Measurements from ENCODE around the gene TMEM161A. TPM values are rescaled to one million over a fixed set of nuclear protein-coding genes. Genes with fewer than 3 reads are reported as not detected.
"Not testable (repeated sequence)": the region's sequence is repeated elsewhere in the genome, so short reads cannot be mapped to it uniquely, and the experiment has no call there.

TMEM161A gene
- total RNA-seq, 1 donor from 2014 or later, result 25.3 TPM

DNA sequence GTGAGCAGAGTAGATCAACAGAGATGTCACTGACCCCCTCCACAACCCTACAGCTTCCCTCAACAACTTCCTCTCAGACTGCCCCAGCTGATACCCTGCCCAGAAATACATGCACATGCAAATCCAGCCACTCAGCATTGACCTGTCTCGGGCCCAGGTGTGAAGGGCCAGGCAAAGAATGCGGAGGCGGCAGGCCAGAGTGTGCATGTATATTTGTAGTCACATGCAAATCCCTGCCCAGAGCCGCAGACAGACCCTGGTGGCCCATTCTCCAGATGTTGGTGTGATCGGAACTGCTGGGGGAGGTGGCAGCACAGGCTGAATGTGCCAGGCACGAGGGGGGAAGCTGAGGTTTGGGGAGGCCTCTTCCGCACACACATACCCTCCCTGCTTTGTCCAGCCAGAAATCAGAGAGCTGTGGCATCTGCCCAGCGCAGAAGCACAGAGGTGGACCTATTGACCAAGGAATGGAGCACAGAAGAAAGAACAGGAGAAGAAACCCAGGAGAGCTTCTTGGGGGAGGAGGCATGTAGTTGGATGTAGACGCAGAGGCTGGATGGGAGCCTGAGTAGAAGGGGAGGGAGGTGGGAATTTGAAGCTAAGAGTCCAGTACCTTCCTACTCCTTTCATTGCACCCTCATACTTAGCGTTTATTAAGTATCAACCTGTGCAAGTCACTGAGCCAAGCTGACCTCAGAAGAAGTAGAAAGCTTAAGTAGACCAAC lies 17.4 kb upstream of the TMEM161A start:
- no peak for DNase-seq (ENCODE audit: low read depth)

GRCh38 chr19:19154768-19155494 lies 16.7 kb upstream of the TMEM161A start:
- no peak for DNase-seq (ENCODE audit: low read depth)

DNA sequence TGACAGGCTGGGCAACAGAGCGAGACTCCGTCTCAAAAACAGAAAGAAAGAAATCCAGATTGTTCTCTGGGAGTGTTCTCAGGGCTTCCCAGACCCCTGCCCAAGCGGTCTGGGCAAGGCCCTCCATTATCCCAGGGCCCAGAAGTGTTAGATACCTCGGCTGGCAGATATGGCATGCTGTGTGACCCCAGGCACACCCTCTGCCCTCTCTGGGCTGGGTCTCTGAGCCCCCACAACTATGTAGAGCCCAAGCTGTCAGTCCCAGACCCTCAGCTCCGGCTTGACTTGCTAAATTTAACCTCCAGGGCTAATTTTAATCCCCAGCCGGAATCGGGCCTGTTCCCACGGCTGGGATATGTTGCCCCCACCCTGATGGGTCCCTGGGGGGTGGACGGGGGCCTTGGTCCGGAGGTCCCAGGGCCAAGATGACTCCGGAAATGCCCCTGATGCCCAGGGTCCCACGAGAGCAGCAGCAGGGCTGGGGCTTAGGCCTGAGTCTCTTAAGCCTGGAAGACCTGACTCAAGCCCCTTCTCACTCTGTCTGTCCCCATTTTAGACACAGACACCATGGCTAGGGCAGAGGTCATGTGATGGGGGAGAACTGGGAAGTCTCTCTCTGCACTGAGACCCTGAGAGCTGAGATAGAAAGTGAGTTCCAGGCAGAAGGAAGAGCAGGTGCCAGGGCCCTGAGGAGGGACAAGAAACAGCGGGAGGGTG lies 14.5 kb upstream of the TMEM161A start:
- no peak for DNase-seq (ENCODE audit: low read depth)

- no peak for DNase-seq (ENCODE audit: low read depth)
Observed at GRCh38 chr19:19151418-19151817, 13.1 kb upstream of the TMEM161A start.

DNA sequence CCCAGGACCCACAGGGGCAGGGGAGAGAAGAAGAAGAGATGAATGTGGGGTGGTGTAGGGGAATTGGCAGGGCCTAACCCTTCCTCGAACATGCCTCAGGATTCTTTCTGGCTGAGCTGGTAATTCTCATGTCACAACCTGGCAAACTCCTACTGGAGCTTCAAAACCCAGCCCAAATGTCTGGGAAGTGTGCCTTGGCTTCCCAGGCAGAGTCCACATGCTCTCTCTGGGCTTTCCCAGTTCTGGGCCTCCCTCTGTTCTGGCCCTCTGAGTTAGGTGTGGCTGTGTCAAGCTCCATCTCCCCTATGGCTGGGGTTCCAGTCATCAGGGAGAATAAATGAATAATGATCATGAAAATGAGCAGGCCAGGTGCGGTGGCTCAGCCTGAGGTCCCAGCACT lies 11.2 kb upstream of the TMEM161A start:
- no peak for DNase-seq (ENCODE audit: low read depth)

DNA sequence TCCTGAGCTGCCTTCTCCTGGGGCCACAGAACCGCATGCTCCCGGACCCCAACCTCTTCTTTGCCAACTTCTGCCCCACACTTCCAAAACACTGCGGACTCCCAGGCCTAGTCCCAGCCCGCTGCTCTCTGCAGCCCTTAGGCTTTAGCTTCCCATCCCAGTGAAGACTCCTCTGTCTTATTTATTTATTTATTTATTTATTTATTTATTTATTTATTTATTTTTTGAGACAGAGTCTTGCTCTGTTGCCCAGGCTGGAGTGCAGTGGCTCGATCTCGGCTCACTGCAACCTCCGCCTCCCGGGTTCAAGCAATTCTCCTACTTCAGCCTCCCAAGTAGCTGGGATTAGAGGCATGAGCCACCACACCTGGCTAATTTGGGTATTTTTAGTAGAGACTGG lies 10.2 kb upstream of the TMEM161A start:
- DNase-seq (ENCODE audit: low read depth), result not testable (repeated sequence)

- no peak for DNase-seq (ENCODE audit: low read depth)
Observed at GRCh38 chr19:19147344-19147743, 9.1 kb upstream of the TMEM161A start.

- no peak for DNase-seq (ENCODE audit: low read depth)
Observed at GRCh38 chr19:19146865-19147264, 8.6 kb upstream of the TMEM161A start.

DNA sequence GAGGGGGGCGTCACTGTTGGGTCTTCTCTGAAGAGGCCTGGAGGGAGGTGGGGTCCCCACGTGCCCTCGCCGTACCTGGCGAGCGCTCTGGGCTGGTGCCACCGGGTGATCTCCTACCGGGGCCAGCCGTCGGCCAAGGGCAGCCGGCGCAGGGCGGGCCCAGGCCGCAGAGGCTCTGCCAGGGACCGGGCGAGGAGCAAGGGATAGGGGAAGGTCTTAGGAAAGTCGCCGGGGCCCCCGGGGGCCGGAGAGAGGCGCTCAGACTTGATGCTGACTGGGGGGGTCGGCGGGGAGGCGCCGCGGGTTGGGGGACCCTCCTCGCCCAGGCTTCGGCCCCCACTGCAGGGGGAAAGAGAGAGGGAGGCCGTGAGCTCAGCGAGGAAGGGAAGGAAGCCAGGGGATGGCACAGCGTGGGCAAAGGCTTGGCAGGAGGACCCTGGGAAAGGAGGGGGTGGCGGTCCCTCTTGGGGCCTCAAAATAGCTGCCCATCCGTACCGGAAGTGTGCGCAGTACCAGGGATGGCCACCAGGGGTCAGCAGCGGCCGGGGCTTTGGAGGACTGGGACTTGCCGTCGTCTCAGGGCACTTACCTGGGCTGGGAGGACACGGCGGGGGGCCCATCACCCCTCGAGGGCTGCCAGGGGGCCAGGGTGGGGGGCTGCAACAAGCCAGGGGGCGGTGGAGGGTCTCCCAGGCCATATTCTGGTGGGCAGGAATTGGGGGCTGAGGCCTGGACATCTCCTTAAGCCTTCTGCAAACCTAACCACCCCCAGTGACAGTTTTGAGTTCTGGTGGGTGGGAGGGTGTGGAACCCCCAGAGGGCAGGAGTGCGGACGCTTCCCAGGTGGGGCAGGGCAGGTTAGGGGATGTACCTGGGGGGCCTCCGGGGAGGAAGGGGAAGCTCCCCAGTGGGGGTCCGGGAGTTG lies 7.7 kb upstream of the TMEM161A start:
- DNase-seq (ENCODE audit: low read depth), result peak; percentile 25

DNA sequence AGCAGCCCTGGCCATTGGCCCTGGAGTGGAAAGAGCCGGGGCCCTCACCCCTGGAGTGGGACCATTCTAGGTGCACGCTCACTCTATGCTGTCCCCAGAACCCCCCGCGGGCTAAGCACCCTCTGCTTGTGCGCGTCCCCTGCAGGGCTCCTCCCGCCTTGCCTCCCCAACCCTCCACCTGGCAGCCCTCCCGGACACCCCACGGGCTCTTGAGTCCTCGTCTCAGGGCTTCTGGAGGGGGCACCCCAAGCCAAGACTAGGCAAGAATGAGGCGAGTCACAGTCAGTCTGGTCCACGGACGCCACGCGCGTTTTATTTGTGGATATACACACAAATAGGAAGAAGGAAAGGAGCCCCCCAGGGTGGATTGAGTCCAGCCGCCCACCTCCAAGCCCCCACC lies 7.0 kb upstream of the TMEM161A start:
- no peak for DNase-seq (ENCODE audit: low read depth)

- DNase-seq (ENCODE audit: low read depth), result no peak
Observed at GRCh38 chr19:19142347-19142746, 4.1 kb upstream of the TMEM161A start.

- DNase-seq (ENCODE audit: low read depth), result peak; percentile 11
Observed at GRCh38 chr19:19140476-19140875, 2.2 kb upstream of the TMEM161A start.

GRCh38 chr19:19139876-19140229 lies 1.6 kb upstream of the TMEM161A start:
- no peak for DNase-seq (ENCODE audit: low read depth)

GRCh38 chr19:19137556-19138108 lies 646 bp downstream of the TMEM161A start:
- DNase-seq (ENCODE audit: low read depth), result no peak

DNA sequence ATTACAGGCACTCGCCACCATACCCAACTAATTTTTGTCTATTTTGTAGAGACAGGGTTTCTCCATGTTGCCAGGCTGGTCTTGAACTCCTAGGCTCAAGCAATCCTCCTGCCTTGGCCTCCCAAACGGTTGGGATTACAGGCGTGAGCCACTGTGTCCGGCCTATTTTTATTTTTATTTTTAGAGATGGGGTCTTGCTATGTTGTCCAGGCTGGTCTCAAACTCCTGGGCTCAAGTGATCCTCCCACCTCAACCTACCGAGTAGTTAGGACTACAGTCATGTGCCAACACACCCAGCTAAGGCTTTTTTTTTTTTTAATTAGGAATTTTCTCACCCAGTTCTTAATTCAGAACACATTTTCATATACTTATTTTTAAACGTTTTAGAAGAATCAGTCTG lies 2.6 kb downstream of the TMEM161A start:
- DNase-seq (ENCODE audit: low read depth), result not testable (repeated sequence)

DNA sequence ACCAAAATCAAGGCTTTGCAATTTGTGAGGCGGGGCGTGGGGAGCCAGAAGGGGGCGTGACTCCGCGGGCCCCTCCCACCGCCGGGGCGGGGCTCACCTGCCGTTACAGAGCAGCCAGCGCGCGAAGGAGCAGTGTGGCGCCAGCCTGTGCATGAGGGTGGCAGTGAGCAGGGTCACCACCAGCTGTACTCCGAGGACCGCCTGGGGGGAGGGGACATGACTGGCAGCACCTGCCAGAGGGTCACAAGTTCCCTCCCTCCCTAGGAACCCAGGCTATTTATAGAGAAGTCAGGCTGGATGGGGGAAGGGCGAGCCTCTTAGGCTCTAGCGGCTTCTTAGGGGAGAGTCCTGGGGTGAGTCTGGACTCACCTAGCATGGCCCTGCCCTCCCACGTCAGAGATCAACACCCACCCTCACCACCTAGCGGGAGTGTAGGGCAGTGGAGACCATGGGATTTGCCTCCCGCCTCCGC lies 3.6 kb downstream of the TMEM161A start:
- peak; percentile 12 for DNase-seq (ENCODE audit: low read depth)

DNA sequence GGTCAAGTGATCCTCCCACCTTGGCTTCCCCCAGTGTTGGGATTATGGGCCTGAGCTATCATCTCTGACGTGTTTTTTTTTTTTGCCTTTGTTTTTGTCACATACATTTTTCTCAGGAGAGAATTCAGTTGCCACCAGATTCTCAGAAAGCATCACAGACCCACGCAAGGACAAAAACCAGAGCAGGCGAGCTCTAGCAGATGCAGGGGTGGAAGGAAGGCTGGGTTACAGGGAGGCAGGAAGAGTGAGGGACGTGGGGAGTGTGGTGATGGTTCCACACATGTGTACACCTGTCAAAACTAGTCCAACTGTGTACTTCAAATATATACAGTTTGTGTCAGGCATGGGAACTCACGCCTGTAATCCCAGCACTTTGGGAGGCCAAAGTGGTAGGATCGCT lies 4.3 kb downstream of the TMEM161A start:
- DNase-seq (ENCODE audit: low read depth), result no peak

- no peak for DNase-seq (ENCODE audit: low read depth)
Observed at GRCh38 chr19:19132912-19133311, 5.4 kb downstream of the TMEM161A start.

DNA sequence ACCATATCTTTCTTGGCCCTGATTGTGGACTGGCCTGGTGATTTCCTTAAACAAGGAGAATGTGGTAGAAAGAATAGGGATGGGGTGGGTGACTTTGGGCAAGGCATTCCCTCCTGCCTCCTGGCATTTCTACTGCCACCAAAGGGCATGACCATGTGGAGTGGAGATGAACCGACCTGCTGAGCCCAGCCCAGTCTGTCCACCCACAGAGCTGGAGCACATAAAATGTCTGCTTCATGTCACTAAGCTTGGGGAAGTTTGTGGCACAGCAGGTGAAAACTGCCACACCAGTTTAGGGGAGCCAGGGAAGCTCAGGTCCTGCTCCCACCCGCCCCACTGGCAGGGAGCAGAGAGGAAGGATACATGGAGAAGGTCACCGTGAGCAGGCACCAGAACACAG lies 6.3 kb downstream of the TMEM161A start:
- no peak for DNase-seq (ENCODE audit: low read depth)

DNA sequence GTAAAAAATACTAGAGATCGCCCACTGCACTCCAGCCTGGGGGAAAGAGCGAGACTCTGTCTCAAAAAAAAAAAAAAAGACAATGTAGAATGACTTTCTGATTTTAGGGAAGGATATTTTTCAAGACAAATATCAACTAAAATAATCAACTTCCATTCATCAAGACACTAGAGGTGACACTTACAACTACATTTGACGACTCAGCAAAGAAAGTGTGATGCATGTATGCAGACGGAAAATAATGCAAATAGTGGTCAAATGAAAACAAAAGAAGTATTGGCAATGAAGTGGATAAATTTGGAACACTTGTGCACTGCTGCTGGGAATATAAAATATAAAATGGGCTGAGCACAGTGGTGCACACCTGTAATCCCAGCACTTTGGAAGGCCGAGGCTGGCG lies 12.2 kb downstream of the TMEM161A start:
- no peak for DNase-seq (ENCODE audit: low read depth)

GRCh38 chr19:19123386-19123785 lies 14.9 kb downstream of the TMEM161A start:
- no peak for DNase-seq (ENCODE audit: low read depth)
